DND-41 (cell line): ENCODE data around the gene LRRC72.

ENCODE experiments used
- ATAC-seq: fragments of 200-7000 bp; cut with Tn5 transposase; 3 replicates; pipeline ENCODE4 v1.9.1; 2021; ENCODE audit warnings: low read depth; ENCODE audit not compliant: insufficient read depth
- DNase-seq: peaks from one replicate; pipeline ENCODE4 v3.0.0-alpha.2; 2020
- H2AFZ ChIP-seq: 2 replicates; pipeline ENCODE4 v1.6.0; 2012; ENCODE audit warnings: low read depth, low read length
- H3K27ac ChIP-seq: 2 replicates; pipeline ENCODE4 v1.5.1; 2012; ENCODE audit warnings: low read length, inconsistent platforms
- H3K27me3 ChIP-seq: fragments of 200-600 bp; sonication (generic); 2 replicates; pipeline ENCODE4 v1.6.0; 2012; ENCODE audit warnings: low read length, mild to moderate bottlenecking, inconsistent platforms; ENCODE audit not compliant: insufficient read depth, poor library complexity
- H3K36me3 ChIP-seq: 2 replicates; pipeline ENCODE4 v1.5.1; 2012; ENCODE audit warnings: low read length, inconsistent platforms; ENCODE audit not compliant: insufficient read depth
- H3K4me1 ChIP-seq: 2 replicates; pipeline ENCODE4 v1.5.1; 2012; ENCODE audit warnings: mild to moderate bottlenecking, low read length; ENCODE audit not compliant: insufficient read depth
- H3K4me2 ChIP-seq: 2 replicates; pipeline ENCODE4 v1.6.0; 2012; ENCODE audit warnings: mild to moderate bottlenecking, moderate library complexity, low read length, inconsistent platforms; ENCODE audit not compliant: insufficient read depth
- H3K4me3 ChIP-seq, 2 experiments: fragments of 200-600 bp in 1 of 2; shearing (Covaris generic) in 1 of 2; 2 replicates each; pipeline ENCODE4 v1.5.1; 2012 to 2016; ENCODE audit warnings: inconsistent platforms in 2 of 2, low read length in 2 of 2, mild to moderate bottlenecking in 2 of 2, low read depth in 1 of 2, moderate library complexity in 1 of 2
- H3K79me2 ChIP-seq: 2 replicates; pipeline ENCODE4 v1.6.0; 2012; ENCODE audit warnings: low read length, inconsistent platforms; ENCODE audit not compliant: insufficient read depth
- H3K9ac ChIP-seq: 2 replicates; pipeline ENCODE4 v1.6.0; 2012; ENCODE audit warnings: low read depth, mild to moderate bottlenecking, inconsistent platforms, low read length, moderate library complexity
- H3K9me3 ChIP-seq: 2 replicates; pipeline ENCODE4 v1.5.1; 2012; ENCODE audit warnings: low read length, moderate library complexity, mild to moderate bottlenecking, inconsistent platforms; ENCODE audit not compliant: insufficient read depth, severe bottlenecking
- H4K20me1 ChIP-seq: 2 replicates; pipeline ENCODE4 v1.6.0; 2012; ENCODE audit warnings: low read length; ENCODE audit not compliant: insufficient read depth
- CTCF ChIP-seq: IDR thresholded peaks from 2 replicates; pipeline ENCODE4 v1.5.1; 2012; ENCODE audit warnings: borderline replicate concordance, low read length, moderate library complexity, mild to moderate bottlenecking; ENCODE audit not compliant: poor library complexity, severe bottlenecking; ENCODE audit errors: extremely low read depth
- EZH2 ChIP-seq: IDR thresholded peaks from 3 replicates; pipeline ENCODE4 v1.6.1; 2012; ENCODE audit warnings: borderline replicate concordance, low read depth, mild to moderate bottlenecking, moderate library complexity, low read length, inconsistent platforms; ENCODE audit not compliant: severe bottlenecking

LRRC72 gene

GRCh38 chr7:16609842-16610450, 83.3 kb downstream of the LRRC72 start:
- no peak overlapping the region for H3K4me2 ChIP-seq
- no peaks in the 10 kb centered on the region for H3K79me2 ChIP-seq
- no peak overlapping the region for H3K4me3 ChIP-seq
- H3K4me1 ChIP-seq = no peaks in the 10 kb centered on the region
- H3K36me3 ChIP-seq = peaks cover 39% of the 10 kb centered on the region; the same call in 1 of the 2 replicates
- no peak overlapping the region for H2AFZ ChIP-seq
- TF ChIP-seq CTCF = no peak
- no peak for TF ChIP-seq EZH2
- no peaks in the 10 kb centered on the region for H3K27me3 ChIP-seq
- DNase-seq (no peak), ATAC-seq (no peak)
- H3K9ac ChIP-seq = no peak overlapping the region
- no peak overlapping the region for H3K27ac ChIP-seq
- no peaks in the 10 kb centered on the region for H3K9me3 ChIP-seq
- no peaks in the 10 kb centered on the region for H4K20me1 ChIP-seq

- no peak overlapping the region for H3K4me3 ChIP-seq
Measured at GRCh38 chr7:16611711-16612110, 85.1 kb downstream of the LRRC72 start.

GRCh38 chr7:16615228-16615627, 88.6 kb downstream of the LRRC72 start:
- no peaks in the 10 kb centered on the region for H4K20me1 ChIP-seq

More at GRCh38 chr7:16611711-16612110, 85.1 kb downstream of the LRRC72 start:
- no peak overlapping the region for H3K4me2 ChIP-seq
- no peak overlapping the region for H2AFZ ChIP-seq
- no peak overlapping the region for H3K27ac ChIP-seq
- DNase-seq (no peak), ATAC-seq (no peak)
- no peaks in the 10 kb centered on the region for H3K4me1 ChIP-seq
- H3K36me3 ChIP-seq = peaks cover 52% of the 10 kb centered on the region; the same call in 1 of the 2 replicates
- H3K79me2 ChIP-seq = no peaks in the 10 kb centered on the region
- no peak for TF ChIP-seq EZH2
- TF ChIP-seq CTCF = no peak
- no peaks in the 10 kb centered on the region for H3K27me3 ChIP-seq
- no peaks in the 10 kb centered on the region for H4K20me1 ChIP-seq
- no peaks in the 10 kb centered on the region for H3K9me3 ChIP-seq
- no peak overlapping the region for H3K9ac ChIP-seq

More at GRCh38 chr7:16615228-16615627, 88.6 kb downstream of the LRRC72 start:
- Histone ChIP-seq H3K9me3 (no peaks in the 10 kb centered on the region), H3K79me2 (no peaks in the 10 kb centered on the region), H3K9ac (no peak overlapping the region), H3K36me3 (peaks cover 55% of the 10 kb centered on the region), H3K4me3 (no peak overlapping the region), H3K4me2 (no peak overlapping the region), H3K27me3 (no peaks in the 10 kb centered on the region), H3K4me1 (no peaks in the 10 kb centered on the region), H3K27ac (no peak overlapping the region), H2AFZ (no peak overlapping the region)
- no peak for TF ChIP-seq CTCF
- TF ChIP-seq EZH2 = no peak
- ATAC-seq (no peak), DNase-seq (no peak)
